Panc1 (cell line): Measurements from ENCODE around the gene MAML3. TPM values are rescaled to one million over a fixed set of nuclear protein-coding genes. Genes with fewer than 3 reads are reported as not detected.

ENCODE experiments used
- ATAC-seq: fragments of 200-7000 bp; cut with Tn5 transposase; 2 replicates; pipeline ENCODE4 v1.9.1; 2020; ENCODE audit warnings: mild to moderate bottlenecking, moderate library complexity
- BruUV-seq: library from RNA; stranded (reverse); fragments of 400-500 nt; replicated peaks from 2 replicates; lab custom pipeline; 2021; lab: Mats Ljungman, UMichigan
- CTCF ChIA-PET: fragments of 300-600 bp; sonication (Branson Sonifier 250); formaldehyde crosslinking; loops from one replicate; lab custom pipeline; 2022; ENCODE audit warnings: antibody characterized with exemption; lab: Charles Lee
- POLR2A ChIA-PET: fragments of 300-600 bp; sonication (Branson Sonifier 250); formaldehyde crosslinking; loops from one replicate; lab custom pipeline; 2022; ENCODE audit warnings: antibody characterized with exemption; lab: Charles Lee
- DNase-seq: peaks from one replicate; pipeline ENCODE4 v3.0.0-alpha.2; 2010; ENCODE audit warnings: low read depth, low spot score
- H3K27ac ChIP-seq: 2 replicates; pipeline ENCODE4 v1.5.1; 2011; ENCODE audit warnings: mild to moderate bottlenecking, low read length, inconsistent platforms
- H3K27me3 ChIP-seq: fragments of 200-500 bp; sonication (Bioruptor generic); 2 replicates; pipeline ENCODE4 v1.6.0; 2014; ENCODE audit warnings: low read length, inconsistent platforms; ENCODE audit not compliant: control insufficient read depth, insufficient read depth
- H3K36me3 ChIP-seq: fragments of 200-500 bp; sonication (Bioruptor generic); 2 replicates; pipeline ENCODE4 v1.5.1; 2014; ENCODE audit warnings: inconsistent platforms, mild to moderate bottlenecking, low read length, moderate library complexity; ENCODE audit not compliant: control insufficient read depth, insufficient read depth
- H3K4me1 ChIP-seq: 2 replicates; pipeline ENCODE4 v1.5.1; 2011; ENCODE audit warnings: inconsistent platforms, mild to moderate bottlenecking, low read length, moderate library complexity; ENCODE audit not compliant: control insufficient read depth, insufficient read depth
- H3K4me3 ChIP-seq, 2 experiments: 2 replicates each; pipeline ENCODE4 v1.5.1; 2011 to 2012; ENCODE audit warnings: low read depth in 2 of 2, low read length in 2 of 2, mild to moderate bottlenecking in 2 of 2, inconsistent platforms in 1 of 2, moderate library complexity in 1 of 2
- H3K9me3 ChIP-seq: fragments of 200-500 bp; sonication (Bioruptor generic); 2 replicates; pipeline ENCODE4 v1.5.1; 2014; ENCODE audit warnings: low read depth, mild to moderate bottlenecking, inconsistent platforms, low read length, moderate library complexity; ENCODE audit not compliant: control insufficient read depth, insufficient read depth
- CTCF ChIP-seq: fragments of 450-650 bp; IDR thresholded peaks from 2 replicates; pipeline ENCODE4 v1.5.1; 2017; ENCODE audit warnings: mild to moderate bottlenecking
- POLR2AphosphoS5 ChIP-seq: IDR thresholded peaks from 2 replicates; pipeline ENCODE4 v1.6.1; 2012; ENCODE audit warnings: mild to moderate bottlenecking, low read depth, low read length, moderate library complexity
- REST ChIP-seq, 2 experiments: IDR thresholded peaks; 2 replicates each; pipeline ENCODE4 v1.6.1; 2011 to 2012; ENCODE audit warnings: low read depth in 2 of 2, control low read depth in 1 of 2, low read length in 1 of 2, mild to moderate bottlenecking in 1 of 2, moderate library complexity in 1 of 2; ENCODE audit not compliant: insufficient read depth in 1 of 2
- SIN3A ChIP-seq: IDR thresholded peaks from 2 replicates; pipeline ENCODE4 v1.6.1; 2012; ENCODE audit warnings: low read depth, mild to moderate bottlenecking, low read length, moderate library complexity, borderline replicate concordance; ENCODE audit not compliant: insufficient read depth
- TCF7L2 ChIP-seq: IDR thresholded peaks from 2 replicates; pipeline ENCODE4 v1.6.1; 2011; ENCODE audit warnings: mild to moderate bottlenecking, low read depth, low read length, inconsistent platforms
- in situ Hi-C: cut with HindIII; loops from 2 replicates; pipeline ENCODE4 v1.10.0; 2016; ENCODE audit warnings: low sequenced_read_pairs, low pct_unique_long_range_greater_than_20kb
- intact Hi-C: fragments of 100-400 bp; cut with micrococcal nuclease; formaldehyde crosslinking; loops from one replicate; pipeline ENCODE4 v1.10.0; 2022; ENCODE audit not compliant: unreplicated experiment
- total RNA-seq: library from RNA; stranded (reverse); gene quantifications from one replicate; pipeline ENCODE4 v1.2.1, GENCODE V29; 2021; ENCODE audit not compliant: unreplicated experiment

The MAML3 gene
- total RNA-seq, 1 experiment from 2014 or later, result 7.7 TPM

- DNase-seq (no peak), ATAC-seq (no peak)
- H3K4me1 ChIP-seq, result peaks cover 5% of the 10 kb centered on the region; the same call in 1 of the 2 replicates
- intact Hi-C loops, result no loop called here
- ChIA-PET POLR2A (no interaction called here), CTCF (interaction anchor here (0.5 kb wide), 2 partner anchors 104 to 526 kb away, joined by 3 read pairs; no protein-coding TSS in a partner anchor)
- TF ChIP-seq REST (IDR thresholded peaks at IDR 0.05; ENCODE audit: insufficient read depth in 1 of 2, low read depth in 2 of 2, low read length in 1 of 2), result no peak
- no peak for TF ChIP-seq TCF7L2
- no peak for TF ChIP-seq CTCF
- TF ChIP-seq SIN3A, result no peak
- no peak for TF ChIP-seq POLR2AphosphoS5
- no peaks in the 10 kb centered on the region for H3K36me3 ChIP-seq
- H3K27ac ChIP-seq, result no peak overlapping the region
- no peak overlapping the region for H3K4me3 ChIP-seq
- in situ Hi-C loops, result no loop called here
- no peaks in the 10 kb centered on the region for H3K27me3 ChIP-seq
- H3K9me3 ChIP-seq, result no peaks in the 10 kb centered on the region
- no TSS peak for BruUV-seq
Measured at GRCh38 chr4:139743027-139743426, 411.0 kb downstream of the MAML3 start.

GRCh38 chr4:139740531-139741041, 413.4 kb downstream of the MAML3 start:
- TF ChIP-seq SIN3A, result no peak
- no peak for TF ChIP-seq TCF7L2
- no peak for TF ChIP-seq CTCF
- TF ChIP-seq POLR2AphosphoS5, result no peak
- no peak for TF ChIP-seq REST (IDR thresholded peaks at IDR 0.05; ENCODE audit: insufficient read depth in 1 of 2, low read depth in 2 of 2, low read length in 1 of 2)
- Histone ChIP-seq H3K36me3 (no peaks in the 10 kb centered on the region), H3K27ac (no peak overlapping the region), H3K4me1 (peaks cover 5% of the 10 kb centered on the region; the same call in 1 of the 2 replicates), H3K9me3 (no peaks in the 10 kb centered on the region), H3K27me3 (no peaks in the 10 kb centered on the region), H3K4me3 (no peak overlapping the region)
- ChIA-PET POLR2A (no interaction called here), CTCF (interaction anchor here (0.6 kb wide), 1 partner anchor 42 kb away, joined by 3 read pairs; no protein-coding TSS in a partner anchor)
- intact Hi-C loops, result no loop called here
- BruUV-seq, result no TSS peak
- 0 out of 2 replicates have a peak, but pooled peaks have one; percentile 30 for ATAC-seq
- in situ Hi-C loops, result no loop called here
- DNase-seq, result no peak
